ENCODE results near the gene ZNF18.
A peak's percentile ranks its signal among the peaks of the same experiment; 100 is the strongest.

ZNF18 gene

DNA sequence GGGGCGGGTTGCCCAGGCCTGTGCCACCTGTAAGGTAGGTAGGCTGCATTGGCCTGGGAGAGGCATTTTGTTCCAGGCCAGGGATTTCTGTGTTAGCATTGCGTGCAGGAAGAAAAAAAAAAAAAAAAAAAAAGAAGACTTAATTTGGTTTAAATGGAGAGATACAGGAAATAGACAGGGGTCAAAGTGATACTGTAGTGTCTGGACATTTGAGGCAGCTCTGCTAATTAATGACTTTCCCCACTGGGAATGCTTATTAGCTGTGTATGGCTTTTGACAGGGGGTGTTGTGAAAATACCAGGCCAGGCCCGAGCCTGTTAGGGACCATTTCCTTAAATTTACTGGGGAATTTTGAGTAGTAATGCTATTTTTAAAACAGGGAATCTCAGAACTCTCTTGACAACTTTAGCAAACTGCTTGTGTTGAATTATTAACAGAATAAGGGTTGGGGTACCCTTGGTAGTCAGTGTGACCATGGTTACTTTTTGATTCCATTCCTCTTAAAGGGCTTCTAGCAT lies 24.4 kb upstream of the ZNF18 start:
- Histone ChIP-seq H3K4me3 (ENCODE audit: low read length, poor library complexity, severe bottlenecking) (peak overlapping the region; percentile 84), H2AFZ (ENCODE audit: low read length) (0 out of 2 replicates have a peak overlapping the region, but pooled peaks have one; percentile 38), H3K4me1 (ENCODE audit: insufficient read depth, low read length, poor library complexity, severe bottlenecking) (peaks cover 54% of the 10 kb centered on the region), H3K9me3 (ENCODE audit: insufficient read depth, low read depth, low read length) (no peaks in the 10 kb centered on the region), H3K27me3 (ENCODE audit: insufficient read depth, low read length, poor library complexity, severe bottlenecking) (peaks cover 10% of the 10 kb centered on the region), H3K4me2 (ENCODE audit: low read depth, low read length, poor library complexity, severe bottlenecking) (peak overlapping the region; percentile 94), H4K20me1 (ENCODE audit: insufficient read depth, low read length, poor library complexity, severe bottlenecking) (peaks cover 55% of the 10 kb centered on the region), H3K9me2 (replicated peaks; ENCODE audit: low read depth, low read length) (no peaks in the 10 kb centered on the region), H3K36me3 (ENCODE audit: insufficient read depth, low read length) (no peaks in the 10 kb centered on the region), H3K9ac (ENCODE audit: low read depth, low read length, poor library complexity, severe bottlenecking) (peak overlapping the region; percentile 82), H3K79me2 (ENCODE audit: insufficient read depth, low read length) (peaks cover 56% of the 10 kb centered on the region), H3F3A (ENCODE audit: low read depth) (no peaks in the 10 kb centered on the region)
- no peak for TF ChIP-seq EZH2phosphoT487 (IDR thresholded peaks at IDR 0.05; ENCODE audit: borderline replicate concordance)
- no peak for TF ChIP-seq CTCF (conservative IDR thresholded peaks at IDR 0.05; ENCODE audit: low read length)

DNA sequence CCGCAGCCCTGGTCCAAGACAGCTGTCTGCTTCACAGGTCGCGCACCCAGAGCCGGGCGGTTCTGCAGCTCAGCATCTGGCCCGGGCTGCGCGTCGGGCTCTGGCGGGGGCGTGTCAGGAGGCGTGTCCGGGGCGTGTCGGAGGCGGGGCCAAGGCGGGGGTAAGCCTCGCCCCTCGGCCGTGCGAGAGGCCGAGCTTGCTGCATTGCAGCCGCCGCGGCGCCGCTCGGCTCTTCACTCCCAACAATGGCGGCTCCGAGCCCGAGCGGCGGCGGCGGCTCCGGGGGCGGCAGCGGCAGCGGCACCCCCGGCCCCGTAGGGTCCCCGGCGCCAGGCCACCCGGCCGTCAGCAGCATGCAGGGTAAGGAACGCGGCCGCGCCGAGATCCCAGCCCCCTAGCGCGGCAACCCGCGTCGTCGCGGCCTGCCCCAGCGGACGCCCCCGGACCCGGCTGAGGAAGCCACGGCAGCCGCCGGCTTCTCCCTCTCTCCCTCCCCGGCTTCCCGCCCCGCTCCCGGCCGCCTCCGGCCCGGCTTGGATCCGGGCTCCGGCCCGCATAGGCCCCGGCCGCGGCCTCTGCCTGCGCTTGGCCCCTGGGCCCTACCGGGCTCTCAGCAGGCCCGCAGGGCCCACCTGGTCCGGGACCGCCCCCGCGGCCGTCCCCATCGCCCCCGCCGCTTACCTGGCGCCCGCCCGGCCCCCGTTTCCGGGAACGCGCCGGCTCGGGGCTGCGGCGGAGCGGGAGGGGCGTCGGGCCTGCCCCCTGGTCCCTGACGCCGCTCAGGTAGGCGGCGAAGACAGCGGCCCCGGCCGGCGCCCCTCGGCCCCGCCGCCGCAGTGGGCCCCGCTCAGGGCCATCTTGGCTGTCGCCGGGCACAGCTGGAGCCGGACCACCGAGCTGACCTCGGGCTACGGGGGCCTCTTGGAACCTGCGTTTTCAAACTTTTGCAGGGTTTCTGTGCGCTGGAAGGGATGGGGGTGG lies 23.7 kb upstream of the ZNF18 start, which contains the start of gene MAP2K4:
MAP2K4 (plus strand) TSS at position 236 of the 981 bp plus-strand sequence; CDS start at position 246, 10 bp downstream.
- TF ChIP-seq CTCF (conservative IDR thresholded peaks at IDR 0.05; ENCODE audit: low read length) (no peak), EZH2phosphoT487 (IDR thresholded peaks at IDR 0.05; ENCODE audit: borderline replicate concordance) (no peak)
- no peaks in the 10 kb centered on the region for H3K9me3 ChIP-seq (ENCODE audit: insufficient read depth, low read depth, low read length)
- H2AFZ ChIP-seq (ENCODE audit: low read length) = peak within 1 kb of the TSS; percentile 77

GRCh38 chr17:12007466-12007865 lies 10.2 kb upstream of the ZNF18 start:
- TF ChIP-seq CTCF (conservative IDR thresholded peaks at IDR 0.05; ENCODE audit: low read length) (no peak), EZH2phosphoT487 (IDR thresholded peaks at IDR 0.05; ENCODE audit: borderline replicate concordance) (no peak)
- H3K4me1 ChIP-seq (ENCODE audit: insufficient read depth, low read length, poor library complexity, severe bottlenecking) = no peaks in the 10 kb centered on the region
- H4K20me1 ChIP-seq (ENCODE audit: insufficient read depth, low read length, poor library complexity, severe bottlenecking) = no peaks in the 10 kb centered on the region
- peaks cover 4% of the 10 kb centered on the region for H3K27me3 ChIP-seq (ENCODE audit: insufficient read depth, low read length, poor library complexity, severe bottlenecking)
- no peaks in the 10 kb centered on the region for H3K9me2 ChIP-seq (replicated peaks; ENCODE audit: low read depth, low read length)
- no peaks in the 10 kb centered on the region for H3K9me3 ChIP-seq (ENCODE audit: insufficient read depth, low read depth, low read length)
- no peak overlapping the region for H3K9ac ChIP-seq (ENCODE audit: low read depth, low read length, poor library complexity, severe bottlenecking)
- no peak overlapping the region for H3K4me3 ChIP-seq (ENCODE audit: low read length, poor library complexity, severe bottlenecking)
- no peaks in the 10 kb centered on the region for H3K79me2 ChIP-seq (ENCODE audit: insufficient read depth, low read length)
- no peak overlapping the region for H2AFZ ChIP-seq (ENCODE audit: low read length)
- H3K36me3 ChIP-seq (ENCODE audit: insufficient read depth, low read length) = no peaks in the 10 kb centered on the region
- H3F3A ChIP-seq (ENCODE audit: low read depth) = no peaks in the 10 kb centered on the region
- H3K4me2 ChIP-seq (ENCODE audit: low read depth, low read length, poor library complexity, severe bottlenecking) = no peak overlapping the region

More for the DNA sequence above, 23.7 kb upstream of the ZNF18 start, which contains the start of gene MAP2K4:
- Histone ChIP-seq H3K27me3 (ENCODE audit: insufficient read depth, low read length, poor library complexity, severe bottlenecking) (peaks cover 10% of the 10 kb centered on the region), H3K79me2 (ENCODE audit: insufficient read depth, low read length) (peaks cover 48% of the 10 kb centered on the region), H3K9ac (ENCODE audit: low read depth, low read length, poor library complexity, severe bottlenecking) (peak within 1 kb of the TSS; percentile 82), H3K9me2 (replicated peaks; ENCODE audit: low read depth, low read length) (no peaks in the 10 kb centered on the region), H3K36me3 (ENCODE audit: insufficient read depth, low read length) (no peaks in the 10 kb centered on the region), H3F3A (ENCODE audit: low read depth) (no peaks in the 10 kb centered on the region), H4K20me1 (ENCODE audit: insufficient read depth, low read length, poor library complexity, severe bottlenecking) (peaks cover 47% of the 10 kb centered on the region), H3K4me2 (ENCODE audit: low read depth, low read length, poor library complexity, severe bottlenecking) (peak within 1 kb of the TSS; percentile 94), H3K4me1 (ENCODE audit: insufficient read depth, low read length, poor library complexity, severe bottlenecking) (peaks cover 46% of the 10 kb centered on the region), H3K4me3 (ENCODE audit: low read length, poor library complexity, severe bottlenecking) (peak within 1 kb of the TSS; percentile 84)

All from Loucy (cell line).